HG03097 (cell line): Measurements from ENCODE around the gene MAP7D3.
A peak's percentile ranks its signal among the peaks of the same experiment; 100 is the strongest.
"Not testable (repeated sequence)": the region's sequence is repeated elsewhere in the genome, so short reads cannot be mapped to it uniquely, and the experiment has no call there.

Experiments used
- ATAC-seq: cut with Tn5 transposase; IDR thresholded peaks from one replicate; pipeline ENCODE4 v1.9.1; 2021; ENCODE audit not compliant: unreplicated experiment, low FRiP score

The MAP7D3 gene

GRCh38 chrX:136256026-136256425 is 4.8 kb upstream of the MAP7D3 start:
- no peak for ATAC-seq

DNA sequence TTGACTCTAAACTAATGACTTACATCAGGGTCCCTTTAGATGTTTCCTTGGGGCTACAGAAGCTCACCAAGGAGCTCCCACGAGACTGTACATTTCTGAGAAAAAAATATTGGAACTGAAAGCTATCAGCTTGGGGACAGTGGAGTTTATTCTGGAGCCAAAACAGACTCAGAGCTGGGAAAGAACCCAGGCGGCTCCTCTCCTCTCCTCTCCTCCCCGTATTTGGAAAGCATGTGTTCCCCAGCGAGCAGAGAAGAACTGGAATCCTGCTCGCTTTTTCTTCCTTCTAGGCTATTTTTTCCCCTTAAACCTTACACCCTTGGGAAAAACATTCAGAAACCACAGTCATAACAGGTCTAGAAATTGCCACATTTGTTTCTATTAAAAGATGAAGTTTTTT is 4.3 kb upstream of the MAP7D3 start:
- no peak for ATAC-seq

DNA sequence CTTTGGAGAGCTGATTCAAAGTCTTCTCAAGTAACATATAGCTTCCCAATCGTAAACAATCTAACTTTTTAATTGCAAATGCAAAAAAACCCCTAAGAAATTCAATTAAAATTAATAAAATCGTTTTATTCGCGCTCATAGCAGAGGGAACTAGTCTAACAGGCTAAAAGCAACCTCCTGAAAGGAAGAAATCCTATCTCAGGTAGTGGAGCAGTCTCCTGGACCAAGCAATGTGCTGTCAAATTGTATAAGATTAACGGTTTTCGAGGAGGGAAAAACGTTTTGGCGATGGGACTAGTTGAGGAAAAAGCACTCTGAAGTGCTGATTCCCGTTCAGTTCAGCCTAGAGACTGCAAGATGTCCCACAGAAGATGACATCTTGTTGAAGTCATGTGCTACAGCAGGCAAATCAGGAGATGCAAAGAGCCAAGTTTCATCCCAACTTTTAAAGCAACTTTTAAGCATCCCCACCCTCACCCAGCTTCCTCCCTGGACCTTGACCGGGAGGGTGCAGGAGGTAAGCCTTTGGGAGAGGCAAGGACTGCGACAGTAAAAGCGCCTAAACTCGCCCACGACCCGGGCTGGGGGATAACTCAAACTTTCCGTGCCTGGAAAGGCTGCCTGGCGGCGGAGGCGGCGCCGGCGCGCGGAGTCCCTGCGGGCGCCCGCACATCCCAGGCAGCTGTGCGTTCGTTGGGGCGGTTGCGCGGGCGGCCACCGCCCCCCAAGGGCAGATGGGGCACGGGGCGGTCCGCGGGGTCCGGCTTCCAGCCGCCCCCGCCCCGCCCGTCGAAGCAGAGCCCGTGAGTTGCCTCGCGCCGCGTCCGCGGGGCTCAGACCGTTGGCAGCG is 784 bp downstream of the MAP7D3 start:
- ATAC-seq = no peak

DNA sequence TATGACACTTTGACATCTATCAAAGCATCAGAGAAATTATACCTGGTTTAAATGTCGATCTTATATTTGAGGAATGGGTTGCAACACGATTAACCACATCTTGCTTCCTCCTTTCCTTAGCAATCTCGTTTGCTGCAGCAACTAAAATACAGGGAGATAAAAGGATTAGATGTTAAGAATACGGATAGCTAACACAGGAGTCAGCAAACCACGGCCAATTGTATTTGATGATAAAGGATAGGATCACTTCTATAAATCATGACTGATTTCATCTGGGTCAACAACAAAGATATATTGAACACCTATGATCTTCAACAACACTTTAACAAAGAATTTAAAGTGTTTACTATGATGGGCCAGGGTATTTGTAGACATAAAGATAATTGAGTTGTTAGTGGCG is 5.0 kb downstream of the MAP7D3 start:
- ATAC-seq = no peak

GRCh38 chrX:136237849-136238248 is 13.4 kb downstream of the MAP7D3 start:
- ATAC-seq = not testable (repeated sequence)

DNA sequence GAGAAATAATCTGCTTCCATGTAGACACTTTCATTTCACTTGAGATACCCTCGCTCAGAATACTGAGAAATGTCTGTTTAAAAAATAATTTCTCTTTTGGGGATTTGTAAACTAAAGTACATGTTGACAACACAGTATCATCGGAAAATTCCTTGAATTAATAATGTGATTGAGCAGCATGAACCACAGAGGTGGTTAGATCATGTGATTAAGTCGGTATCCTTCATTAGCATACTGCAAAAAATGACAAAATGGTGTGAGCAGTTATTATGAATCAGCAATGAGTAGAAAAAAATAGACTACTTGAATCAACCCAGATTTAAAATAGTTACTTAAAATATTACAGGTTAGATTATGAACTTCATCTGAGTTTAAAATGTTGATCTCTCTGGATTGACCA is 14.1 kb downstream of the MAP7D3 start:
- no peak for ATAC-seq

DNA sequence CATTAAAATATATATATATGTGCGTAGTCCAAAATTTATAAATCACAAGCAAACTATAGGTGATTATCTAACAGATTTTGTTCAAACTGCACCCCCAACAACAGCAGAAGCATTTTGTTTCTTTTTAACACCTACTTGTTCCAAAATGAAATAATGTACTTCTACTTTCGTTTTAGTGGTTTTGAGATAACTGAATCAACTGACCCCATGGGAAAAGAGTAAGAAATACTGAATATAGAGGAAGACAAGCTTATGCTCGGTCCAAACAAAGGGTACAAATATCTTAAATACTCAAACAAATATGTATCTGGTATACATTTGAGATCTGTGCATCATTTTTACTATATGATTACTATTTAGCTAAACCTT is 22.4 kb downstream of the MAP7D3 start:
- ATAC-seq = peak; percentile 53

GRCh38 chrX:136227948-136228838 is 23.0 kb downstream of the MAP7D3 start:
- ATAC-seq = peak; percentile 15

- ATAC-seq = no peak
Measured at GRCh38 chrX:136227074-136227473, 24.1 kb downstream of the MAP7D3 start.

GRCh38 chrX:136221851-136222513 is 29.2 kb downstream of the MAP7D3 start:
- no peak for ATAC-seq

DNA sequence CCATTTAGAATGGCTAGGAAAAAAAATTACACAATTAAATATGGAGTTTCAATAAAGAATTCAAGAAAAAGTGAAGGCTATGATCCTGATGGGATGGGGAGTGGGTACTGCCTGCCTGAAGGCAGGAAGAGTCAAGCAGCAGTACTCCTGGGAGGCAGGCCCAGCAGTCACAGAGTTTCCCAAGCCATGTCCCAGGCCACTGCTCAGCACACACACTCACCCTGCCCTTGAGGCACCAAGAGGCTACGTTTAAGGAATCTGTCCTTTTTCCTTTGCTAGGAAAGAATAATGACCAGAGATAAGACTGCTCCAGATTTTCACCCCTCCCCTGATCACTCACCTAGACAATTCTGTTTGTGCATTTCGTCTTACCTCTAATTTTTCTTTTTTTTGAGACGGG is 30.2 kb downstream of the MAP7D3 start:
- ATAC-seq = no peak

GRCh38 chrX:136220540-136220939 is 30.7 kb downstream of the MAP7D3 start:
- no peak for ATAC-seq

- no peak for ATAC-seq
Measured at GRCh38 chrX:136219893-136220292, 31.3 kb downstream of the MAP7D3 start.

DNA sequence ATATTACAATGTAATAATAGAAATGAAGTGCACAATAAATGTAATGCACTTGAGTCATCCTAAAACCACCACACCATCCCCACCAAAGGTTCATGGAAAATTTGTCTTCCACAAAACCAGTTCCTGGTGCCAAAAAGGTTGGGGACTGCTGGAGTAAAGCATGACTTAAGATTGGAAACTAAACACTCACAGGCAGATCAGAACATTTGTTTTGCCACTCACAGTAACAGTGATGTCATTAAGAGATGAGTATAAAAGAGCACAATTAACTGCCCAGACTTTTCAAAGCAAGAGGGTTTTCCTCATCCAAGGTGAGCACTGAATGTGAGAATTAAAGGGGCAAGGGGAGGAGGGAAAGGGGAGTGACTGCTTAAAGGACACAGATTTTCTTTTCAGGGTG is 35.6 kb downstream of the MAP7D3 start:
- no peak for ATAC-seq

DNA sequence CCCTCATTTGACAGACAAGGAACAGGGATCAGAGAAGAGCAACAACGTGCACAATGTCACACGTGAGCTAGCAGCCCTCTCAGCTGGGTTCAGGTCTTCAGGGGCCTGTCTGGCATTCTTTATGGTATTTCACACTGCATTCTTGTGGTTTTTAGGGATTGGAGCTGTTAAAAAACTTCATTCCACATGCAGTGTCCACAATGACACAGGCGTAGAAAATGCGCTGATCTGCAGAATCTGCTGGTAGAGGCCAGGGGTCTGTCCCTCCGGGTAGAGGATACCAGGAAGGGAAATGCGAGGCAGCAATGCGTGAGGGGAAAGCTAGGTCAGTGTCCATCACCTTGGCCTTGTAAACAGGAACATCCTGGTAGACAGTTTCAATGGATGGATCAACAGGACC is 36.6 kb downstream of the MAP7D3 start:
- no peak for ATAC-seq

GRCh38 chrX:136212557-136213111 is 38.6 kb downstream of the MAP7D3 start:
- no peak for ATAC-seq

GRCh38 chrX:136211766-136212556 is 39.2 kb downstream of the MAP7D3 start:
- no peak for ATAC-seq

GRCh38 chrX:136210806-136211205 is 40.4 kb downstream of the MAP7D3 start:
- no peak for ATAC-seq

DNA sequence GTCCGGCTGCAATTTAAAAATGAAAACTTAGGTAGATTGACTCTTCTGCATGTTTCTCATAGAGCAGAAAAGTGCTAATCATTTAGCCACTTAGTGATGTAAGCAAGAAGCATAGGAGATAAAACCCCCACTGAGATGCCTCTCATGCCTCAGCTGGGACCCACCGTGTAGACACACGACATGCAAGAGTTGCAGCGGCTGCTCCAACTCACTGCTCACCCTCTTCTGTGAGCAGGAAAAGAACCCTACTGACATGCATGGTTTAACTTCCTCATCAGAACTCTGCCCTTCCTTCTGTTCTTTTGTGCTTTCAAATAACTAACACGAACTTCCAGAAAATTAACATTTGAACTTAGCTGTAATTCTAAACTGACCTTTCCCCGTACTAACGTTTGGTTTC is 41.0 kb downstream of the MAP7D3 start:
- ATAC-seq = no peak

DNA sequence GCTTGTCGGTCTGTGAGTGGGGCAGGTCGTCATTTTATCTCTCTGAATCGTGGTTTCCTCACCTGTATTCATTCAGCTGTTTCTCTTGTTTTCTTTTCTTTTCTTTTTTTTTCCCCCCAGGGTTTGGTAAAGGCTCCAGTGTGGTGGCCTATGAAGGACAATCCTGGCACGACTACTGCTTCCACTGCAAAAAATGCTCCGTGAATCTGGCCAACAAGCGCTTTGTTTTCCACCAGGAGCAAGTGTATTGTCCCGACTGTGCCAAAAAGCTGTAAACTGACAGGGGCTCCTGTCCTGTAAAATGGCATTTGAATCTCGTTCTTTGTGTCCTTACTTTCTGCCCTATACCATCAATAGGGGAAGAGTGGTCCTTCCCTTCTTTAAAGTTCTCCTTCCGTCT is 41.4 kb downstream of the MAP7D3 start:
- ATAC-seq = no peak
